Erythroblast (primary cell): ENCODE data around the gene PIK3R1.

Experiments used
- DNase-seq, 2 experiments: peaks; one replicate each; lab custom pipeline; 2025; lab: John Stamatoyannopoulos, UW
- GATA1 ChIP-seq: IDR thresholded peaks from 2 replicates; pipeline ENCODE4 v1.6.1; 2011; ENCODE audit warnings: low read depth, mild to moderate bottlenecking, control low read depth, low read length, moderate library complexity
- POLR2A ChIP-seq: IDR thresholded peaks from 2 replicates; pipeline ENCODE4 v1.6.1; 2011; ENCODE audit warnings: mild to moderate bottlenecking, low read length

Gene PIK3R1

GRCh38 chr5:68258531-68258930 lies 43.0 kb downstream of the PIK3R1 start:
- TF ChIP-seq POLR2A (no peak), GATA1 (no peak)
- no peak for DNase-seq

GRCh38 chr5:68259700-68260099 lies 44.1 kb downstream of the PIK3R1 start:
- TF ChIP-seq GATA1 (no peak), POLR2A (no peak)
- DNase-seq = no peak

GRCh38 chr5:68260467-68260866 lies 44.9 kb downstream of the PIK3R1 start:
- no peak for TF ChIP-seq GATA1
- TF ChIP-seq POLR2A = no peak
- no peak for DNase-seq

DNA sequence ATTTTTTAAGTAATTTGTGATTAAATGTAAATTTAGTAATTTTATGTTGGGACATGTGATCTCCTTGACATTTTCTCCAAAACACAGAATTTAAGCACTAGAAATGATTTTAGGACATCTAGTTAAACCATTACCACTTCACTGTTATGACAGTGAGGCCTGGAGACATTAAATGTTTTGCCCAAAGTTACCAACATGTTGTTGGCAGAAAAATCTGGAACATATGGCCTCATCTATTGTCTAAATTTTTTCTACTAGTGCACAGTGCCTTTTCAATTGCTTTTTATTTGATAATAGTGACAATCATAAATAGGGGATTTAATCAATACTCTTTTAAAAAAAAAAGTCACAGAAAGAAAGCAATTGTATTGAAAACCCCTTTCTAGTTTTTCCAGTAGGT lies 45.6 kb downstream of the PIK3R1 start:
- DNase-seq = no peak
- TF ChIP-seq GATA1 = no peak
- TF ChIP-seq POLR2A = no peak

GRCh38 chr5:68261569-68262065 lies 46.1 kb downstream of the PIK3R1 start:
- peak in 1 of 2 experiments; percentile 26 for DNase-seq
- no peak for TF ChIP-seq POLR2A
- TF ChIP-seq GATA1 = no peak

DNA sequence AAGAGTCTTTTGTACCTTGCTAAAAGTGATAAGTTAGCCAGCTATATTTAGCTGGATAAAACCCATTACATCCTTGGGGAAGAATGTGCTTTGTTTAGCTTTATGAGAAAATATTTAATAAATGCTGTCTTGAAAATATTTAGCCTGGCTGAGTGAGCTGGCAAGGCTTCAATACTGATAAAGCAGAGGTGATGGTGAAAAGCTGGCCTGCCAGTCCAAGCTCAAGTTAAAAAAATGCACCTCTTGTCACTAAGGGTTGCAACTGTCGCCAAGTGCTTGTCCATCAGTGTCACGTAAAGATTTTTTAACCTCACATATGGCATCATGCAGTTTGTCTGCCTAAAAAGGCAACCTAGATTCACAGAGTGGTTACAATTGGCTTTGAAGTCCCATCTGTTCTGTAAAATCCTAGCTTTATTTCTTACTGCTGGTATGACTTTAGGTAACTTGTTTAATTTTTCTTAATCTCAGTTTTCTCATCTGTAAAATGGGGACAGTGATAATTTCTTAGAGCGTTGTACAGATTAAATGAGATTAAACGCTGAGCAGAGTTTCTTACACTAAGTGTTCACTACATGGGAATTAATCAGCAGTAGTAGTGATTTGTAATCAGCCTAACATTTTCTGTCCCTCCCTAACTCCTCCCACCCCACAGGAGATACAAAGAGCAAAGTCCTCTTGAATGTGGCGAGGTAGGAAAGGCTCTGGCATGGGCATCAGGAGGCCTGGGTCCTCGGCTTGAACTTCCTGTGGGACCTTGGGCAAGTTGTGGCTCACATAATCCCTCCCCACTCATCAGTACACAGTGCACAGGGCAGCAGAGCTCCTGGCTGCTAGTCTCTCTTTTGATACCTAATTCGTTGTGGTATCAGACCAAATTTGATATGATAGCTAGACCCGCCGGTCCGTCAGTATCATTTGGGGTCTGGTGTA lies 48.7 kb downstream of the PIK3R1 start:
- TF ChIP-seq GATA1 (no peak), POLR2A (no peak)
- DNase-seq = no peak

GRCh38 chr5:68265347-68265746 lies 49.8 kb downstream of the PIK3R1 start:
- no peak for DNase-seq
- TF ChIP-seq POLR2A = no peak

DNA sequence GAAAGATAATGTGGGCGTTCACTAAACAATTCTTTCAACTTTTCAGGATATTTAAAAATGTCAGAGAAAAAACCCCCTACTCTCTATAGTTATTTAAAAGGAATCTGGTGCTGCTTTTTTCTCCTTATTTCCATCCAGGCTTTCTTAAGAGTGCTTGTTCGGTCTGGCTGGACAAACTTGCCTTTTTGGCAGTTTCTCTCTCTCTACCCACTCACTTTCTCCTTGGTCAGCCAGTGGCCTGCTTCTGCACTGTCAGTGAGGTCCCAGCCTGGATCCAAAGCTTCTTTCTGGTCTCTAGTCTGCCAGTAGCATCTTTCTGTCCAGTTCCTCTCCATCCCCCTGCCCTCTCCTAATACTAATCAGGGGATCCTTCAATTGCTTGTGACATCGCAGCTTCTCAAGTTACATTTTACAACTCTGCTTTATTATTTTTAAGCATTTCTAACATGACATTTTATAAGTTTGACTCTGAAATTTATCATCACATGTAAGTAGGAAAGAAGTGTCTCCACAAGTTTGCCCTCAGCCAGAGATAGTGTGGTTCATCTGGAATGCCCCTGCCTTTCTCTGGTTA lies 50.4 kb downstream of the PIK3R1 start:
- TF ChIP-seq POLR2A (no peak), GATA1 (no peak)
- no peak for DNase-seq

- TF ChIP-seq GATA1 (no peak), POLR2A (no peak)
- no peak for DNase-seq
Observed at GRCh38 chr5:68266457-68266856, 50.9 kb downstream of the PIK3R1 start.

DNA sequence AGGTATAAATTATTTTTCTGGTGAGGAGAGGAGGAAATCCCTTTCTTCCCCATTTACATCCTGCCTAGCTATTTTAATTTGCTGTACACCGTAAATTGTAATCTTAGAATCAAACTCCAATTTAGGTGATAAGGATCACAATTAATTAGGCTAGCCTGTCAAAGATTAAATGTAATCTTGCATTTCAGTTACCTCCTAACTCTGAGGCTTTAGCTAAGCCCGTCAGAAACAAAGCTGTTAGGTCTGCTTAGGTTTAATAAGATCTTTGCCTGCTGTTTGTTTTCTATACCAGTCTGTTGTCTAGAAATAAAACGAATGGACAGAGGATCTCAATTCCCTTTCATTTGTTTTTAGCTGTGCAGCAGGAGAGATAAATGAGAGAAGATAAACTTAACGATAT lies 51.5 kb downstream of the PIK3R1 start:
- no peak for DNase-seq
- TF ChIP-seq POLR2A (no peak), GATA1 (no peak)

- DNase-seq = no peak
- no peak for TF ChIP-seq GATA1
- no peak for TF ChIP-seq POLR2A
Observed at GRCh38 chr5:68268101-68268851, 52.7 kb downstream of the PIK3R1 start.

DNA sequence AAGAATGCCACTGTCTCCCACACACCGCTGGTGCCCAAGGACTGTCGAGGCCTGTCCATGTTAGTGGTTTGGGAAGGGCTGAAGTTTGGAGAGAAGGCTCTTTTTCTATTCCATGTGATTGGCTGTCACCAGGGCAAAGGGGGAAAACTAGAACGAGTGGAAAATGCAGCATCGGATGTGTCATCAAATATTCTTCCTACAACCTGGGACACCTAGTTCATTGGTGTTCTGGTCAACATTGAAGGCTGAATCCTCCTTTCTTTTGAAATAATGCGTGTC lies 53.2 kb downstream of the PIK3R1 start:
- no peak for DNase-seq
- TF ChIP-seq POLR2A = no peak

DNA sequence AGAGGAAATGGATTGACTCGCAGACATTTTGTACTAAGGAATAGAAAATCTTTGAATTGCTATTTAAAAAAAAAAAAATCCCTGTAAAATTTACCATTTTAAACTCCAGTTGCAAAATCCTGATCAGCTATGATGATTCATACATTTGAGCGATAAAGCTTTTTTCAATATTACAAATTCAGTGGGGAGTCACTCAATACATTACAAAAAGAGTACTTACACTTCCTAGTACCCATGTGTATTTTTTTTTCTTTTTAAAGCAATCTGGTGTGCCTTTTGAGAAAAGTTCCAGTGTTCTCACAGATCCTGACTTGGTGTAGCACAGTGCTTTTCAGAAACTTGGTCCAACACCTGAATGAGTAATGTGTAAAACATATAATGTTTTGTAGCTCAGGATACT lies 54.3 kb downstream of the PIK3R1 start:
- DNase-seq = no peak
- TF ChIP-seq GATA1 = no peak
- TF ChIP-seq POLR2A = no peak

DNA sequence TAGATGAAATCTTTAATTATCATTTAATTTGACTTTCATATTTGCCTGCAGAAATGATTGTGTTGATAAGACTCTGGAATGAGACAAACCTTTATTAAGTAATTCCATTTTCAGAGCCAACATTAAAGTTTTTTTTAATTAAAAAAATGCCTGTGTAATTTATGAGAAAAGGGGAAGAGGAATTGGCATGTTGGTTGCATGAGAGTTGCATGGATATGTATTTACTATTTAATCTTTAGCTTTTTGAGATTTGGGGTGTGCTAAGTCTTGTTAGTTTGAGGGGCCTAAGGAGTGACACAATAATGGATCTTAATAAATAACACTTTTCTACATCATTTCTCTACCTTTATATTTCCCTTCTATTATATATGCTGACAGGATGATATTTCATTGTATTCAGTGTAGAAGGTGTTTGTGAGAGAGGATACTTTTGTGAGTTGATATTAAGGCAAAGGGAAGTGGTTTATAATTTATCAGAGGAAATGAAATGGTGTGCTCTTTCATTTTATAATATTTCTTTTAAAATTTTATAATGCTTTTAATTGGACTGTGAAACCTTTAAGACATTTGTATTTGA lies 54.9 kb downstream of the PIK3R1 start:
- no peak for DNase-seq
- TF ChIP-seq GATA1 (no peak), POLR2A (no peak)
